Activated CD8-positive, alpha-beta memory T cell treated with anti-CD3 and anti-CD28 coated beads, Interleukin-2, amount 50 U/mL, for 24 hours (primary cell): ENCODE results near the gene TFR2.

Experiments used
- DNase-seq: peaks from one replicate; pipeline ENCODE4 v3.0.0-alpha.2; 2020; ENCODE audit errors: extremely low read depth

Gene TFR2

DNA sequence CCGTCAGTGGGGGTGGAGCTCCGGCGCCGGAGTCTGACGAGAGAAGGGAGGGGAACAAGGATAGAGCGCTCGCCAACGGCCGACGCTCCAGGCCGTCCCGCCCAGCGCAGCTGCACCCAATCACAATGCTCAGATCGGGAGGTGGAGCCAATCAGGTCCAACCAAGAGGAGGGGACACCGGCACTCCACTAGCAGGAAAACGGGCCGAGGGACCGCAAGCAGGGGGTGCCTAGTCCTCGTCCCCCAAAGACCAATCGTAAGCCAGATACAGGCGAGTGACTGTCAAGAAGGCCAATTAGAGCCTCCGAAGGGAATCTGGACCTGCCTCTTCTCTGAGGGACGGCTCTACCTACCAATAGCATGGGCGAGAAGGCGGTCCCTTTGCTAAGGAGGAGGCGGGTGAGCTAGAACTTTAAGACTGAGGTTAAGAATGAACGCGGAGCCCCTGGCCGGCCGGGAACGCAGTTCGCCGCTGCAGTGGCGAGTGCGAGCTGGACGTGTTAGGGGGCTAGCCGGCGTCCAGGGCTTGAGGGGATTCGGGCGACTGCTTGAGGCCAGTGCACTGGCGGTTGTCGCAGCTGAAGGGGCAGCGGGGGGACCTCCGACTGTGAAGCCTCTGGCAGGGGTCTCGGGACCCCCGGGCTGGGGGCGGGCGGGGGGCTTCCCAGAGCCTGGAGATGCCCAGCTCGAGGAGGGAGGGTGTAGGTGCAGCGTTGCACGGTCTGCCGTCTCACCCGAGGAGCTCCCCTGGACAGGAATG, 54.9 kb downstream of the TFR2 start, which contains the start of gene FBXO24:
TSS of gene FBXO24 (plus strand) at position 63 of the 760 bp plus-strand sequence. CDS start at position 361, 298 bp downstream.
- DNase-seq, result peak; percentile 99

DNA sequence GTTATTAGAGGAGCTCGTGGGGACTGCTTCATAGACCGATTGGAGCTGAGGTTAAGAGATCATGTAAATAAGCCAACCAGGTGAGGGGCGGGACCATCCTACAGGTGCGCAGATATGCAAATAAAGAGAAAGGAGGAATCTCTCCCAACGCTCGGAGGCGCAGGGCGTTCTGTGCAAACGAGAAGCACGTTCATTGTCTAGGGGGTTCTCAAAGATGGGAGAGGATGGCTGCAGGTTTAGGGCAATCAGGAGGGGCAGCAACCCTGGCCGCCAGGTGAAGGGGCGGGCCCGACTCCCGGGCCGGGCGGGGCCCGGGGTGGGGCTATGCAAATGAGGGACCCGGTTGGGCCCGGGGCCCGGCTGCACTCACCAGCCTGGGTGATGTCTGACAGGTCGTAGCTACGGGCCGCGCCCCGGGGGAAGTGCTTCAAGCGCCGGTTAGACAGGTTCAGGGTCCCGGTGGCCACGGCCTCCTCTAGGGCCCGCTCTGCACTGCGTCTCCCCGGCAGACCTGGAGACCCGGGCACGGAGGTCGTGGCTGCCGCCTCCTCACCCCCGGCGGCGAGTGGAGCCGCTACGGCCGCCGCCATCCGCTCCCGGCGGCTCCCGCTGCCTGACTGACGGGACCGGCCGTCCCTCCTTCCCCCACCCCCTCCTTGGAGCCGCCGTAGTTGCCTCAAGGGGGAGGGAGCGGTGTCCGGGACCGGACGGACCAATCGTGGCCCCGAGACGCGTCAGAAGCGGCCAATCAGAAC, 55.7 kb downstream of the TFR2 start, which contains the start of gene LRCH4:
TSS of gene LRCH4 (minus strand) at position 619 of the 755 bp plus-strand sequence. CDS start at position 590, 29 bp downstream.
- DNase-seq, result no peak

DNA sequence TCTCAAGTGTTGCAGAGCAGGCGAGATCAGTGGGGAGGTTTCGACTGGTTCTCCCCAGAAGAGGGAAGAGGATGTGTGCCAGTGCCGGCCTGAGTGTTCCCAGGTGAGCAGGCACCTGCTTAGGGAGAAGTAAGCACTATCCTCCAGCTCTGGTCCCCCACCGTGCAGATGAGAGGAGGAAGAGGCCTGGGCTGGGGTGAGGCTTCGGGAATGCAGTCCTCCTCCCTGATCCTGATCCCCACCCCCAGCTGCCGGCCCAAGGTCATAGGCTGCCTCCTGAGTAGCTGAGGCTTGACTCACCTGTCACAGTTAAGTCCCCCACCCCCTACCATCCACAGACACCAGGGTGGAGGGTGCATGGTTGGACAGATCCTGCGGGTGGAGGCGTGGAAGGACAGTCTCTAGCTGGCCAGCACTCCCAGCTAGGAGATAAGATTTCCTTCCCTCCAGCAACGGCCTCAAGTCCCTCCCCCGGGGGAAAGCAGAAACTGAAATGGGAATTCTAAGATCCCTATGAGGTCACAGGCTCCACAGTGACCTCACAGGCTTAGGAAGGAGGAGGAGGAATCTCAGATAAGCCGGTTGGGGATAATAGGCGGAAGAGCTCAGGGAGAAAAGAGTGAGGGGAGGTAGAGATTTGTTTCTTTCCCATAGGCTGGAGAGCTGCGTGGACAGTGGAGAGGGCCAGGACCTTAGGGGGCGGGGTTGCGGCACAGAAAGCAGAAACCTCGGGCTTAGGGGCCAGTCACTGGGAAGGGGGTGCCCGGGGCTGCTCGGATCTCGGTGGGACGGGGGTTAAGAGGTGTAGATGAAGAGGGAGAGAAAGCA, 56.5 kb downstream of the TFR2 start:
- no peak for DNase-seq

DNA sequence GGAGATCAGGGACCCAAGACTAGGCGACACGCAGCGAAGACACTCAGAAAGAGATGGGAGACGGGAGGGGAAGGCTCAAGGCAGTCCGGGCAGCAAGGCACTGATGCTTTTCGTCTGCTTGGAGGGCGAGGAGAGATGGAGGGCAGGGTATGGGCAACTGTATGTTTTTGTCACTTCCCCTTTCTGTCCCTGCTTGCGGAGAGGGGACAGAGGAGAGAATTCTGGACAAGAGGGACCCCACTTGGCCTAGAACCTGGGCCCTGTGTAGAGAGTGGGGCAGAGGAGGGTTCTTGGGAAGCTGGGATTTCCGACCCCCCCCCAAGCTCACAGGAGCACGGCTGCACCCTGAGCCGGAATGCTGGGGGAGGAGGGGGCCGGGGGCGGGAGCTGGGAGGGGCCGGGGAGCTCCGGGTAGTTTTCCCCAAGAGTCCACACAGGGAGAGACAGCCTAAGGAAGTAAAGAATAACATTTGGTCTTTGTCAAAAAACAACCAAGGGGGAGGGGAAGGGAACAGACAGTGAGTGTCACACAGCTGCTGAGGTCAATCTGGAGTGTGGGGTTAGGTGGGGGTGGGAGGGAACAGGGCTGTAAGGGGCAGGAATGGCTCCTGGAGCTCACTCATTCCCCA, 57.2 kb downstream of the TFR2 start:
- DNase-seq, result no peak

DNA sequence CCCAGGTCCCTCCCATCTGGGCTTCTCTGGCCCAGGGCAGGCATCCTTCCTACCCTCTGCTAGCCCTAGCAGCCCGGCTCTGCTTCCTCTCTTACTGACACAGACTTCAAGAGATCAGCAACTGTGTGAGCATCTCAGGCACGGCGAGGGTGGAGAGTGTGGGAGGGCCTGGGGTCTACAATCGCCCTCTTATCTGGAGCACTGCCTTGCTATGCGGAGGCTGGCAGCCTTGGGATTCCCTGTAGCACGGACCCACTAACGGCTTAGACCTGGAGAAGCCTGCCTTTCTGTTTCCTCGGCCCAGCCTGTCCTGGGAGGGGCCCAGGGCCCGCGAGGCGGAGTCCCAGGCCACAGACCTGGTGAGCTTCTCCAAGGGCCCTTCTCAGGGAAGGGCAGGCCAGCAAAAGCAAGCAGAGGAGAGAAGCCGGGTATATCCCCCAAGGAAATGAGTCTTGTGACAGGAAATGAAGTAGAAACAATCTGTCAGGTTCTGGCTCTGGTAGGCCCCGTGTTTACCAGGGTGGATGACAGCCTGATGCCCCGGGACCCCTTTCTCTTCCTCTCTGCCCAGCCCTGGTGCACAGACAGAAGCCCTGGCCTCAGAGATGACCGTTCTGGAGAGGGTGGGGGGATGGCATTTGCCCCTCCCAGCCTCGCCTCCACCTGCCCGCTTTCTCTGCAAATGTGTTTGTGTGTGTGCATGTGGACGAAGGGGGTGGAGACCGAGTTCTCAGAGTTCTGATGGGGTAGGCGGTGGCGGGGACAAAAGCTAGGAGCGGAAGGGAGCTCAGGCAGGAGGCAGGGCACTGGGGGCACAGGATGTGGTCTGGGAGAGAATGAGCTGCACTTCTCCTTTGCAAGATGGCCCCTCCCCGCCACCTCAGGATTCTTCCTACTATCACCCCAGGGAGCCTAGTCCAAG, 58.0 kb downstream of the TFR2 start:
- DNase-seq, result no peak

DNA sequence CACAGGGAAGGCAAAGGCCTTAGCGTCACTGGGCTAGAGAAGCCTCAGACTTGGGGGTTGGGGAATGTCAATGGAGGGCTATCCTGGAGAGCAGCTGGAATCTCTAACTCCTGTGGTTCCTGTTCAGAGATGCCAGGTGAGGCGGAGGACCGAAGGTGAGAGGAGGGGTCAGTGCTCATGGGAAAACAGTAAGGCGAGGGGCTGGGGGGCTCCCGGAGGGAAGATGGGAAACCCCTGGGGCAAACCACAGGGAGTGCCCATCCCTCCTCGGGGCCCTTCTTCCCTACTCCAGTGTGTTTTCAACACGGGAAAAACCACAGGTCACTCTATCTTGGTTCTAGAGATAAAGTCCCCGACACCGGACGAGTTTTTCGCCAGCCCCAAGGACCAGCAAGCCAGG, 58.7 kb downstream of the TFR2 start:
- no peak for DNase-seq

DNA sequence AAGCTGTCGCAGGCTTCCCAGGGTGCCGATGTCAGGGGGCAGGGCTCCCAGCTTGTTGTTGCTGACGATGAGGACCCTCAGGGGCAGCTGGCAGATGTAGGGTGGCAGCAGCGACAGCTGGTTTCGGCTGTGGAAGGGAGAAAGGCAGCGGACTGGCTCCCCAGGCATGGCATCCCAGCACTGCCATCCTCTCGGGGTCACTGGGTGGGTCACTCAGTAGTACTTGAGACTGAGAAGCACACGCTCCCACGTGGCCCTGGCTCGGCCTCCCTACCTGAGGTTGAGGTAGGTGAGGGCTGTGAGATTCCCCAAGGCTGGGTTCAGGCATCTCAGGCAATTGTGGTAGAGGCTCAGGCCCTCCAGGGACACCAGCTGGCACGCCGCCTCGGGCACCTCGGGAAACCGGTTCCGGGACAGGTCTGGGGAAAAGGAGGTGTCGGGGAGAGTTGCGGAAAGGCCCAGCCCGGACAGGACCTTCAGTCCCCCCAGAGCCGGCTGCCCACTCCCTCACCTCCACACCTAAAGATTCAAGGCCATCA, 59.2 kb downstream of the TFR2 start:
- no peak for DNase-seq

DNA sequence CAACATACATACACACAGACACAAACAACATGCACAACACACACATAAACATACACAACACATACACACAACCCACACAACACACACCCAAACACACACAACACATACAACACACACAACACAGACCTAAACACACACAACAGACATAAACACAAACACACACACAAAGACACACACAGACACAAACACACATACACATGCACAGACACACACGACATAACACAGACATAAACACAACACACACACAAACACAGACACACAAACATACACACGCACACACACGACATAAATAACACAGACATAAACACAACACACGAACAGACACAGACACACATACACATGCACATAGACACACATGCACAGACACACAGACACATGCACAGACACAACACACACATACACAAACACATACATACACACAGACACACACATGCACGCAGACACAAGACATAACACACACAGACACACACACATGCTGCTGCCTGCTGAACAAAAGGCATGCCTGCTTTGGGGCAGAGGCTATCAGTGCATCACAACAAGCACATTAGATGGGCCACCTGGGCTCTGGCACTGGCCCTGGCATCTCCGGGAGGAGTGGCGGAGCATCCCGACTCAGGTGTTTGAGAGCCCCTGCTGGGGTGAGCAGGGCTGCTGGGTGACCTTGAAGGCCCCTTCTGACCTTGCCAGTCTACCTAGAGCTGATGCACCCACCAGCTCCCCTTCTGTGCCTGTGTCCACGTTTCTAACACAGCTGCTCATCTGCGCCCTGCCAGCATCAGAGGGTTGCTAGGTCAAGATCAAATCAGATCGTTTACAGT, 60.7 kb downstream of the TFR2 start:
- DNase-seq, result no peak

DNA sequence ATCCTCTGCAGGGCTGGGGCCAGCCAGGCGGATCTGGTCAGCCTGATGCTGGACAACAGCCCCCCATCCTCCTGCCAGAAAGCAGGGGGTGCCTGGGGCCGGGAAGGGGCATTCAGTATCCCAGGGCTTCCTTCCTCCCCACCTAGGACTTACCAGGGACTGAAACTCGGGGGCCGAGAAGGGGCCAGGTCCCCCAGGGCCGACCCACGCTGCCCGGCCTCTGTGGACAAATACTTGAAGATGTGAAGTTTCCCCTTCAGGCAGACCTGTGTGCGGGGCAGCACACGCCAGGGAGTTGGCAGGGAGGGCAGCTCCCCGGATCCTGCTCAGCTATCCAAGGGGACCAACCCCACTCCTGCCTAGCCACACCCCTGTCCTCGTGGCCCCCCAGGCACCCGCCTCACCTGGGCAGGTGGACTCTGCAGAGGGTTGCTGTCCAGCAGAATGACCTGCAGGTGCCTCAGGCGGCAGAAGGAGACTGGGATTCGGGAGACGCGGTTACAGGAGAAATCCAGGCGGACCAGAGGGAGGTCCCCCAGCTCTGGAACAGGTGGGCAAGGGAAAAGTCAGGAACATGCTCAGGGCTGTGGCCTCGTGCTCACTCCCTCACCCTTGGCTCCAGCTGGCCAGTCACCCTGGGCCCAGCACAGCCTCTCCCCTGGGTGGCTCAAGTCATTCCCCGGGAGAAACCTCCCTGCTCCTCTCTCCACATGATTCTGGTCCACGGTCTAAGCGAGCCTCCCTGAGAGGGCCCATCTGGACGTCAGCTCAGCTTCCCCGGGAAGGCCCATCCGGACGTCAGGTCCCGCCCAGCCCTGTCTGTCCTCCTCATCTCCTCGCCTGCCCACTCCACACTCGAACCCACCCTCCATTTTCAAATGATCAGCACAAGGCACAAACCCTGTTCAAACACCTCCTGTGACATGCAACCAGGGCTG, 62.8 kb downstream of the TFR2 start:
- no peak for DNase-seq

DNA sequence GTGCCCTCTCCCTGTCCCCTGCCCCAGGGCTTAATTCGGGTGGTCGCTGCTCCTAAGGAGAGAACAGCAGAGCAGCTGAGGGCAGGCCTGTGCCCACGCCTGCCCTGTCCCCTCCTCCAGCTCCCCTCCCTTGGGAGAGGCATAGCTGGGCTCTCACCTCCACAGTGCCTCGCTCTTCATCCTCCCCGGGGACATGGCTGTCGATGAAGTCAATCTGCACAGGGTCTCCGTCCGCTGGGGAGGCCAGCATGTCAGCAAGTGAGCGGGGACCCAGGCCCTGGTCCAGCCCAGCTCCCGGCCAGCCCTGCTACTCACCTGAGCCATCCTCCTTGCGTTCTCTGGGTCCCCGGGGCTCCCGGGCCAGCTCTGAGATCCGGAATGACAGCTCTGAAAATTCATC, 63.8 kb downstream of the TFR2 start:
- DNase-seq, result no peak

DNA sequence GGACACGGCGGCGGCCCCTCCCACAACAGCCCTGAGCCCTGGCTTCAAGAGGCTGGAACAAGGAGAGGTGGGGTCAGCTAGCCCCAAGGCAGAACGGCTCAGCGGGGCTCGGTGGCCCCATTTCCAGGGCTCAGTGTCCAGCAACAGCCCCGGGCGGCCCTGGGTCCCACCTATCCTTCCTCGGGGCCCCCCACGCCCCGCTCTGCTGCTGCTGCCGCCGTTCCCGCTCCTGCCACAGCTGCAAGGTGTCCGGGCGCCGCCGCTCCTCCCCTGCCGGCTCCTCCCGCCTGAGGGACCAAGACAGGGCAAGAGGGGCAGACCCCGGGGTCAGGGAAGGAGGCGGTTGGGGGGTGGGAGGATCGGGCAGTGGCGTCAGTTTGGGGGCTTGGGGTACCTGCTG, 64.2 kb downstream of the TFR2 start:
- DNase-seq, result no peak

DNA sequence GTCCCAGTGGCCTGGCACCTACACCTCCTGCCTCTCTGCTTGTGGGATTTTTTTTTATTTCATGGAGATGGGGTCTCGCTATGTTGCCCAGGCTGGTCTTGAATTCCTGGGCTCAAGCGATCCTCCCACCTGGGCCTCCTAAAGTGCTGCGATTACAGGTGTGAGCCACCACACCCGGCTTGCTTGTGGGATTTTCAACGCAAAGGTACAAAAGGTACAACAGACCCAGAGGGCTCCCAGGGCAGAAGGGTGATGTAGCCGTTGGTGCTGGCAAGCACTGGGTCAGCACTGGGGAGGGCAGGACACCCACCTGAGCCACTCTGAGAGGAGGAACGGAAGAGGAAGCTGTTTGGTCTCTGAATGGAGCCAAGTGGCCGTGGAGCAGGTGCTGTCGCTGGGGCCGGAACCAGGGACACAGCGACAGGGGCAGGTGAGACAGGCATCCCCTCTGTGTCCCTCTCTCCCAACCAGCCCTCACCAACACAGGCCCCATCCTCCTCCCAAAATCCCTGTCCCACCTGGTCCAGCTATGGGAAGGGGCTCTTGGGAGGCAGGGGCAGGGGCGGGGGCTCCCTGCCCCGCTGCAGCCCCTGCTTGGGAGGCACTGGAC, 64.9 kb downstream of the TFR2 start:
- DNase-seq, result no peak

DNA sequence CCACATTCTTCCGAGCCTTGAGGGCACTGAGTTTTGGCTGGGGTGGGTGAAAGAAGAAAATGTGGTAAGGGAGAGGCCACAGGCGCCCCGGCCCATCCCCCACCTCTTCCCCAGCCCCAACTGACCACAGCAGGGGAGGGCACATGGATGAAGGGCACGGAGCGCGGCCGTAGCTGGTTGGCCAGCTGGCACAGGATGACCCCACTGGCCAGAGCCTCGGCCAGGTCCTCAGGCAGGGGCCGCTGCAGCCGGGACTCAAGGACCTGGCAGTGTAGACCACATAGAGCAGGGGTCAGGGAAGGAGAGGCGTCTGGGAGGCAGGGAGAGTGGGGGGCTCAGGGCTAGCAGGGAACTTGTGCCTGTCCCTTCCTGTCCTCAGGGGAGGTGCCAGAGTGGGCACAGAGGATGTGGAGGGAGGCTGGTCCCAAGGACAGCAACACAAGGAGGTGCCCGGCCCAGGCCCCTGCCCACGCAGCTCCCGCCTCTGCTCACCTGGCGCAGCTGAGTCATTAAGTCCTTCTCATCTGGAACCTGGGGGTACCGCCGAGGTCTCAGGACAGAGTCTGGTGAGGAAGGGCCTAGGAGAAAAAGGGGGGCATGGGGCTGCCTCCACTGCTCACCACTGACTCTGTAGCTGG, 65.5 kb downstream of the TFR2 start:
- DNase-seq, result no peak

DNA sequence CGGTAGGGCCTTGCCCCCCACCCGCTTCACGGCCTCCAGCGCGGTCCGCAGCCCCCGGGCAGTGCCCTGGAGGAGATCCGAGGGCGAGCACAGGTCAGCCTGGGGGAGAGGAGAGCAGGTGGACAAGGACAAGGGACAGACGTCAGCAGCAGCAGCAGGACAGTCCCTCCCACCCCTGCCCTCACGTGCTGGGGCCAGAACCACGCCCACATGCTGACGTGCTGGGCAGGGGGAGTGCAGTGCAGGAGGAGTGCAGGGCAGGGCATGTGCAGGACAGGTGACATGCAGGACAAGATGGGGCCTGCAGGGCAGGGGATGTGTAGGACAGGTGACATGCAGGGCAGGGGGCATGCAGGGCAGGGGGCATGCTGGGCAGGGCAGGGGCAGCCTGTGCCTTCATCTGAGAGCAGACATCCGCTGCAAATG, 66.1 kb downstream of the TFR2 start:
- no peak for DNase-seq

DNA sequence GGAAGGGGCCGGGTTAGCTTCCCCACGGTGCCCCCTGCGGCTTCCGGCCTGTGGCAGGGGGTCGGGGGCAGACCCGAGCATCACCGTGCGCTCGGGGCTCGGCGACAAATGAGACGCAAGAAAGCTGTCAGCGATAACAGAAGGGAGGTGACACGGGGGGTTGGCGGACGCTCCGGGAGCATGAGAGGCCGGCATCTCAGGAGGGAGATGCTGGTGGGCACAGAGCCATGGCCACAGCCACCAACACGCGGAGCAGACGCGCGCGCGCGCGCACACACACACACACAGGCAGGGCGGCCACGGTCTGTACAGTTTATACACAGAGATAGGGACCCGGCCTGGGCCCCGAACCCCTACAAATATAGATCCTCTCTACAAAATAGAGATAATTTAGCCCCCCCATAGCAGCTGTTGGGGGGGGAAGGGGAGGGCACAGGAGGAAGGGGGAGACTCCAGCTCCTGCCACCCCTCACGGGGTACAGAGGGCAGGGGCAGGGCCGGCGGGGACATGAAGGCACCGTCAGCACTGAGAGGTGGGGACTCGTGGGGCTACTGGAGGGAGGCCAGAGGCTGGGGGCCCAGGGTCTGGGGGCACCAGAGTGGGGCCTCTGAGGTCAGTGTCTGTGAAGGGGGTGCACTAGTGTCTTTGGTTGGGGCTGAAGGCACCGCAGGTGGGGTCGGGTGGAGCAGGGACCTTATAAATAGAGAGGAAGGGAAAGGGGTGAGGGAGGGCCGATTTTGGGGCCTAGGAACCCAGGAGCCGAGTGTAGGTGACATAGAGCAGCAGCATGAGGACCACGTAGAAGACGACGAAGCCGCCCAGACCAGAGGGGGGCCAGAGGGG, 66.8 kb downstream of the TFR2 start:
- no peak for DNase-seq

DNA sequence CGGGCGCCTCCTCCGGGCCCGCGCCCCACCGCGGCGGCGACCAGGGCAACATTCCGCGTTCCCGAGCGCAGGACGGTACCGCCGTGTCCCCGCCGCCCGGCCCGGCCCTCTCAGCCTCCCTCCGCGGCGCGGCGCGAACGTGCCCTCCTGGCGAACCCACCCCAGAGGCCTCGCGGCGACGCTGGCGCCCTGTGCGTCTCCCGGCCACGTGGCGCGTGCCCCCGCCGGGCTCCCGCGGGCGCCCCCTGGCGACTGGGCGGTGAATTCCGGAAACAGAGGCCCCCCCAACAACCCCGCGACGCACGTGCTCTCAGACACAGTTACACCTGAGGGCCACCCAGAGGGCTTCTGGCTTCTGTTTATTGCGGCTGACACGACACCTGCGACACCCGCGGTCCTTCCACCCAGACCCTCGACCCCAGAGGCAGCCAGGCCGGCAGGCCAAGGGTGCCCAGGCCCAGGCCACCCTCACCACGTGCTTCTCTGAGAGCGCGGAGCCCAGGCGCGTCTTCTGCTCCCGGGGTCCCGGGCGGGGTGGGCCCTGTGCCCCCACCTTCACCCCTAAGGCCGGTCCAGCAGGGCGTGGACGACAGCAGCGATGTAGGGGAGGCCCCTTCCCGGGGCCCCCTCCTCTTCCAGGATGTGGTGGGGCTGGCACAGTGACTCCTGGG, 67.5 kb downstream of the TFR2 start, which contains the start of gene SAP25:
TSS of gene SAP25 (minus strand) at position 210 of the 671 bp plus-strand sequence. CDS start at position 52, 158 bp downstream.
- DNase-seq, result no peak
